Esophagus squamous epithelium (tissue), 5 donors: ENCODE results near the gene GNAT3. TPM values are rescaled to one million over a fixed set of nuclear protein-coding genes. Genes with fewer than 3 reads are reported as not detected.

Experiments
- DNase-seq: peaks from one replicate; lab custom pipeline; 2025; lab: John Stamatoyannopoulos, UW
- H3K27ac ChIP-seq, 4 donors: fragments of 200-600 bp; sonication (generic); one replicate each; pipeline ENCODE4 v1.5.1; 2016 to 2019; ENCODE audit warnings: mild to moderate bottlenecking in 1 of 4
- H3K27me3 ChIP-seq, 4 donors: fragments of 200-600 bp; sonication (generic); 1 replicate in 3 of 4; 2 replicates in 1 of 4; pipeline versions ENCODE4 v1.5.1 to v1.6.0; 2017 to 2021; ENCODE audit warnings: antibody characterized with exemption in 1 of 4
- H3K36me3 ChIP-seq, 3 donors: fragments of 200-600 bp; sonication (generic); one replicate each; pipeline ENCODE4 v1.5.1; 2016 to 2019
- H3K4me1 ChIP-seq, 3 donors: fragments of 200-600 bp; sonication (generic); one replicate each; pipeline ENCODE4 v1.5.1; 2017 to 2019
- H3K4me3 ChIP-seq, 4 donors: fragments of 200-600 bp; sonication (generic); 1 replicate in 3 of 4; 2 replicates in 1 of 4; pipeline ENCODE4 v1.5.1; 2016 to 2019; ENCODE audit warnings: mild to moderate bottlenecking in 2 of 4, moderate library complexity in 1 of 4
- H3K9me3 ChIP-seq, 3 donors: fragments of 200-600 bp; sonication (generic); one replicate each; pipeline ENCODE4 v1.5.1; 2016 to 2019
- CTCF ChIP-seq, 6 experiments: fragments of 450-650 bp in 4 of 6; fragments of 200-600 bp in 2 of 6; sonication (generic) in 2 of 6; IDR thresholded peaks; one replicate each; pipeline ENCODE4 v1.5.1; 2016 to 2019; ENCODE audit warnings: antibody characterized with exemption in 6 of 6, mild to moderate bottlenecking in 4 of 6, moderate library complexity in 4 of 6
- POLR2A ChIP-seq, 4 donors: fragments of 450-650 bp; IDR thresholded peaks; one replicate each; pipeline ENCODE4 v1.6.1; 2017; ENCODE audit warnings: antibody characterized with exemption in 4 of 4, mild to moderate bottlenecking in 4 of 4, moderate library complexity in 3 of 4
- WGBS, 2 donors: methylation state at CpG; one replicate each; pipeline ENCODE4 v1.1.5; 2018; 5-methylcytosine and 5-hydroxymethylcytosine counted together
- intact Hi-C: fragments of 100-400 bp; cut with DNase I; formaldehyde crosslinking; loops from one replicate; pipeline ENCODE4 v1.15.0; 2022
- total RNA-seq, 4 donors: library from RNA; depleted of rRNA; stranded (reverse); fragments of >200 nt; gene quantifications; one replicate each; pipeline ENCODE4 v1.1.0, GENCODE V29; 2016
- donor health status: DM: yes; HTN: yes; CAD: no.

Gene GNAT3
- total RNA-seq, 4 donors from 2014 or later = not detected

- 38 to 44% methylated on average over 1 of the region's 1 CpG for WGBS, 2 donors
- Histone ChIP-seq H3K4me3 (no peak overlapping the region), H3K36me3 (no peaks in the 10 kb centered on the region), H3K9me3 (no peaks in the 10 kb centered on the region), H3K4me1 (no peaks in the 10 kb centered on the region), H3K27me3 (no peaks in the 10 kb centered on the region), H3K27ac (no peak overlapping the region)
- DNase-seq = no peak
- intact Hi-C loops = no loop called here
- TF ChIP-seq POLR2A (IDR thresholded peaks at IDR 0.05) = no peak
- TF ChIP-seq CTCF (IDR thresholded peaks at IDR 0.05) = no peak
These were observed 96.3 kb downstream of the GNAT3 start for GRCh38 chr7:80415522-80415921.

GRCh38 chr7:80415114-80415513, 96.8 kb downstream of the GNAT3 start:
- Histone ChIP-seq H3K4me3 (no peak overlapping the region), H3K9me3 (no peaks in the 10 kb centered on the region), H3K4me1 (no peaks in the 10 kb centered on the region), H3K27ac (no peak overlapping the region), H3K27me3 (no peaks in the 10 kb centered on the region), H3K36me3 (no peaks in the 10 kb centered on the region)
- intact Hi-C loops = no loop called here
- 86 to 94% methylated on average over 3 of the region's 3 CpGs for WGBS, 2 donors
- no peak for TF ChIP-seq POLR2A (IDR thresholded peaks at IDR 0.05)
- TF ChIP-seq CTCF (IDR thresholded peaks at IDR 0.05) = no peak
- no peak for DNase-seq

- 94 to 97% methylated on average over 2 of the region's 2 CpGs for WGBS, 2 donors
- Histone ChIP-seq H3K27ac (no peak overlapping the region), H3K27me3 (no peaks in the 10 kb centered on the region), H3K9me3 (no peaks in the 10 kb centered on the region), H3K36me3 (no peaks in the 10 kb centered on the region), H3K4me3 (no peak overlapping the region), H3K4me1 (no peaks in the 10 kb centered on the region)
- TF ChIP-seq CTCF (IDR thresholded peaks at IDR 0.05) (no peak), POLR2A (IDR thresholded peaks at IDR 0.05) (no peak)
- intact Hi-C loops = no loop called here
- DNase-seq = no peak
These were observed 97.5 kb downstream of the GNAT3 start for GRCh38 chr7:80414331-80414730.

- DNase-seq = no peak
- 77 to 78% methylated on average over 3 of the region's 3 CpGs for WGBS, 2 donors
These were observed 98.4 kb downstream of the GNAT3 start for GRCh38 chr7:80413383-80413945.

GRCh38 chr7:80412842-80413241, 99.0 kb downstream of the GNAT3 start:
- H3K36me3 ChIP-seq = no peaks in the 10 kb centered on the region
- intact Hi-C loops = no loop called here
- no peak for DNase-seq
- no peaks in the 10 kb centered on the region for H3K4me1 ChIP-seq
- WGBS, 2 donors = 88 to 96% methylated on average over 1 of the region's 1 CpG
- TF ChIP-seq CTCF (IDR thresholded peaks at IDR 0.05) (no peak), POLR2A (IDR thresholded peaks at IDR 0.05) (no peak)
- H3K27ac ChIP-seq = no peak overlapping the region
- H3K4me3 ChIP-seq = no peak overlapping the region
- H3K27me3 ChIP-seq = no peaks in the 10 kb centered on the region
- H3K9me3 ChIP-seq = no peaks in the 10 kb centered on the region

More at GRCh38 chr7:80413383-80413945, 98.4 kb downstream of the GNAT3 start:
- no peak overlapping the region for H3K27ac ChIP-seq
- no peaks in the 10 kb centered on the region for H3K4me1 ChIP-seq
- no peaks in the 10 kb centered on the region for H3K9me3 ChIP-seq
- no peaks in the 10 kb centered on the region for H3K27me3 ChIP-seq
- no peak for TF ChIP-seq CTCF (IDR thresholded peaks at IDR 0.05)
- TF ChIP-seq POLR2A (IDR thresholded peaks at IDR 0.05) = no peak
- intact Hi-C loops = no loop called here
- H3K36me3 ChIP-seq = no peaks in the 10 kb centered on the region
- H3K4me3 ChIP-seq = no peak overlapping the region
